Central memory CD8-positive, alpha-beta T cell (primary cell): ENCODE results near the gene CABP4.
A peak's percentile ranks its signal among the peaks of the same experiment; 100 is the strongest.

ENCODE experiments used
- ATAC-seq: fragments of 150-1000 bp; cut with Tn5 transposase; replicated peaks from 2 replicates; pipeline ENCODE4 v1.10.0; 2022; ENCODE audit warnings: mild to moderate bottlenecking, moderate FRiP score, moderate number of reproducible peaks; ENCODE audit not compliant: poor library complexity, severe bottlenecking; ENCODE audit errors: extremely low read depth
- DNase-seq, 2 donors: peaks; one replicate each; pipeline ENCODE4 v3.0.0; 2021; ENCODE audit warnings: low spot score in 2 of 2
- H3K27ac Mint-ChIP-seq: one replicate; pipeline ENCODE4 v1.8.0; 2022; ENCODE audit warnings: low read depth, mild to moderate bottlenecking, moderate library complexity, mixed read lengths
- H3K27me3 Mint-ChIP-seq: one replicate; pipeline ENCODE4 v1.8.0; 2022; ENCODE audit warnings: mixed read lengths
- H3K36me3 Mint-ChIP-seq: one replicate; pipeline ENCODE4 v1.8.0; 2022; ENCODE audit warnings: mild to moderate bottlenecking, moderate library complexity, mixed read lengths; ENCODE audit not compliant: insufficient read depth
- H3K4me1 Mint-ChIP-seq: one replicate; pipeline ENCODE4 v1.8.0; 2022; ENCODE audit warnings: mixed read lengths
- H3K4me3 Mint-ChIP-seq: one replicate; pipeline ENCODE4 v1.8.0; 2022; ENCODE audit warnings: mild to moderate bottlenecking, moderate library complexity, mixed read lengths
- H3K9me3 Mint-ChIP-seq: one replicate; pipeline ENCODE4 v1.8.0; 2022; ENCODE audit warnings: mixed read lengths

CABP4 gene

GRCh38 chr11:67455054-67455453 lies at the start of gene CABP4:
TSS of gene CABP4 (plus strand) at chr11:67455354. CDS start at chr11:67455424, 70 bp downstream.
- no peak for ATAC-seq
- peak within 1 kb of the TSS; percentile 37 for H3K4me3 Mint-ChIP-seq
- H3K27ac Mint-ChIP-seq = no peak within 1 kb of the TSS
- no peaks in the 10 kb centered on the region for H3K27me3 Mint-ChIP-seq
- H3K4me1 Mint-ChIP-seq = no peaks in the 10 kb centered on the region
- H3K9me3 Mint-ChIP-seq = no peaks in the 10 kb centered on the region
- no peak for DNase-seq
- H3K36me3 Mint-ChIP-seq = peaks cover 3% of the 10 kb centered on the region

- no peaks in the 10 kb centered on the region for H3K9me3 Mint-ChIP-seq
- no peak for DNase-seq
- peaks cover 67% of the 10 kb centered on the region for H3K4me1 Mint-ChIP-seq
- peaks cover 50% of the 10 kb centered on the region for H3K36me3 Mint-ChIP-seq
- ATAC-seq = no peak
- H3K4me3 Mint-ChIP-seq = peak overlapping the region; percentile 87
- H3K27ac Mint-ChIP-seq = peak overlapping the region; percentile 94
- H3K27me3 Mint-ChIP-seq = no peaks in the 10 kb centered on the region
These were observed 49.3 kb upstream of the CABP4 start for GRCh38 chr11:67405688-67406339.

- Mint-ChIP-seq H3K27ac (peak overlapping the region; percentile 92), H3K27me3 (no peaks in the 10 kb centered on the region), H3K9me3 (no peaks in the 10 kb centered on the region), H3K4me3 (peak overlapping the region; percentile 87), H3K4me1 (peaks cover 72% of the 10 kb centered on the region), H3K36me3 (peaks cover 49% of the 10 kb centered on the region)
- DNase-seq (no peak), ATAC-seq (no peak)
These were observed 48.7 kb upstream of the CABP4 start for GRCh38 chr11:67406420-67406968.

GRCh38 chr11:67406969-67407687 lies 48.0 kb upstream of the CABP4 start:
- peaks cover 78% of the 10 kb centered on the region for H3K4me1 Mint-ChIP-seq
- peaks cover 49% of the 10 kb centered on the region for H3K36me3 Mint-ChIP-seq
- ATAC-seq = no peak
- no peak for DNase-seq
- no peaks in the 10 kb centered on the region for H3K27me3 Mint-ChIP-seq
- H3K4me3 Mint-ChIP-seq = peak overlapping the region; percentile 87
- H3K9me3 Mint-ChIP-seq = no peaks in the 10 kb centered on the region
- H3K27ac Mint-ChIP-seq = peak overlapping the region; percentile 92

- no peaks in the 10 kb centered on the region for H3K27me3 Mint-ChIP-seq
- H3K4me3 Mint-ChIP-seq = peak overlapping the region; percentile 87
- H3K9me3 Mint-ChIP-seq = no peaks in the 10 kb centered on the region
- H3K36me3 Mint-ChIP-seq = peaks cover 49% of the 10 kb centered on the region
- H3K4me1 Mint-ChIP-seq = peaks cover 84% of the 10 kb centered on the region
- peak overlapping the region; percentile 92 for H3K27ac Mint-ChIP-seq
- DNase-seq = no peak
- ATAC-seq = no peak
These were observed 47.4 kb upstream of the CABP4 start for GRCh38 chr11:67407688-67408163.

- Mint-ChIP-seq H3K27me3 (no peaks in the 10 kb centered on the region), H3K9me3 (no peaks in the 10 kb centered on the region), H3K4me1 (peaks cover 90% of the 10 kb centered on the region), H3K27ac (peak overlapping the region; percentile 92), H3K36me3 (peaks cover 47% of the 10 kb centered on the region), H3K4me3 (peak overlapping the region; percentile 87)
- peak; percentile 8 for ATAC-seq
- no peak for DNase-seq
These were observed 46.5 kb upstream of the CABP4 start for GRCh38 chr11:67408437-67409200.

GRCh38 chr11:67409261-67409666 lies 45.9 kb upstream of the CABP4 start:
- ATAC-seq = peak; percentile 84
- no peaks in the 10 kb centered on the region for H3K27me3 Mint-ChIP-seq
- peak overlapping the region; percentile 87 for H3K4me3 Mint-ChIP-seq
- peaks cover 43% of the 10 kb centered on the region for H3K36me3 Mint-ChIP-seq
- peaks cover 88% of the 10 kb centered on the region for H3K4me1 Mint-ChIP-seq
- peak overlapping the region; percentile 92 for H3K27ac Mint-ChIP-seq
- DNase-seq = peak; percentile 58 to 75
- no peaks in the 10 kb centered on the region for H3K9me3 Mint-ChIP-seq

GRCh38 chr11:67409781-67410368 lies 45.3 kb upstream of the CABP4 start:
- no peak for ATAC-seq
- no peaks in the 10 kb centered on the region for H3K9me3 Mint-ChIP-seq
- no peak for DNase-seq
- H3K4me3 Mint-ChIP-seq = peak overlapping the region; percentile 87
- peaks cover 38% of the 10 kb centered on the region for H3K36me3 Mint-ChIP-seq
- H3K27ac Mint-ChIP-seq = peak overlapping the region; percentile 92
- H3K27me3 Mint-ChIP-seq = no peaks in the 10 kb centered on the region
- H3K4me1 Mint-ChIP-seq = peaks cover 82% of the 10 kb centered on the region

- H3K4me3 Mint-ChIP-seq = peak overlapping the region; percentile 87
- no peaks in the 10 kb centered on the region for H3K27me3 Mint-ChIP-seq
- ATAC-seq = no peak
- H3K4me1 Mint-ChIP-seq = peaks cover 79% of the 10 kb centered on the region
- DNase-seq = no peak
- H3K27ac Mint-ChIP-seq = peak overlapping the region; percentile 92
- no peaks in the 10 kb centered on the region for H3K9me3 Mint-ChIP-seq
- peaks cover 36% of the 10 kb centered on the region for H3K36me3 Mint-ChIP-seq
These were observed 44.8 kb upstream of the CABP4 start for GRCh38 chr11:67410369-67410831.

- H3K27ac Mint-ChIP-seq = peak overlapping the region; percentile 92
These were observed 44.0 kb upstream of the CABP4 start for GRCh38 chr11:67410984-67411784.

GRCh38 chr11:67411785-67412152 lies 43.4 kb upstream of the CABP4 start:
- DNase-seq (no peak), ATAC-seq (no peak)
- Mint-ChIP-seq H3K27ac (no peak overlapping the region), H3K36me3 (peaks cover 26% of the 10 kb centered on the region), H3K4me3 (peak overlapping the region; percentile 87), H3K9me3 (no peaks in the 10 kb centered on the region), H3K27me3 (no peaks in the 10 kb centered on the region), H3K4me1 (peaks cover 78% of the 10 kb centered on the region)

More at GRCh38 chr11:67410984-67411784, 44.0 kb upstream of the CABP4 start:
- no peak for ATAC-seq
- Mint-ChIP-seq H3K27me3 (no peaks in the 10 kb centered on the region), H3K9me3 (no peaks in the 10 kb centered on the region), H3K4me3 (peak overlapping the region; percentile 87), H3K4me1 (peaks cover 78% of the 10 kb centered on the region), H3K36me3 (peaks cover 32% of the 10 kb centered on the region)
- DNase-seq = no peak
